Mesothelial cell of epicardium (in vitro differentiated cells): ENCODE results near the gene CARS1. TPM values are rescaled to one million over a fixed set of nuclear protein-coding genes. Genes with fewer than 3 reads are reported as not detected.

Experiments
- DNase-seq, 2 experiments: peaks; one replicate each; pipeline ENCODE4 v3.0.0; 2021; ENCODE audit warnings: low spot score in 2 of 2; ENCODE audit not compliant: unreplicated experiment in 2 of 2
- H3K27ac Mint-ChIP-seq: 2 replicates; pipeline ENCODE4 v1.8.0; 2021; ENCODE audit warnings: mixed read lengths
- H3K27me3 Mint-ChIP-seq: 2 replicates; pipeline ENCODE4 v1.8.0; 2021; ENCODE audit warnings: low read depth, mixed read lengths
- H3K36me3 Mint-ChIP-seq: 2 replicates; pipeline ENCODE4 v1.8.0; 2021; ENCODE audit warnings: mixed read lengths
- H3K4me1 Mint-ChIP-seq: 2 replicates; pipeline ENCODE4 v1.8.0; 2021; ENCODE audit warnings: mixed read lengths
- H3K4me3 Mint-ChIP-seq: 2 replicates; pipeline ENCODE4 v1.8.0; 2021; ENCODE audit warnings: mild to moderate bottlenecking, moderate library complexity, mixed read lengths
- H3K9me3 Mint-ChIP-seq: 2 replicates; pipeline ENCODE4 v1.8.0; 2021; ENCODE audit warnings: mixed read lengths
- total RNA-seq: library from RNA; stranded (reverse); gene quantifications from 3 replicates; pipeline ENCODE4 v1.2.1, GENCODE V29; 2021
- TF ChIP-seq, protein P1 (sequence below): fragments of 200-600 bp; sonication (generic); IDR thresholded peaks from one replicate; pipeline ENCODE4 v1.5.0; 2021; ENCODE audit warnings: antibody characterized with exemption; ENCODE audit not compliant: unreplicated experiment

CARS1 gene
- total RNA-seq, 1 donor from 2014 or later = 32.7 TPM

DNA sequence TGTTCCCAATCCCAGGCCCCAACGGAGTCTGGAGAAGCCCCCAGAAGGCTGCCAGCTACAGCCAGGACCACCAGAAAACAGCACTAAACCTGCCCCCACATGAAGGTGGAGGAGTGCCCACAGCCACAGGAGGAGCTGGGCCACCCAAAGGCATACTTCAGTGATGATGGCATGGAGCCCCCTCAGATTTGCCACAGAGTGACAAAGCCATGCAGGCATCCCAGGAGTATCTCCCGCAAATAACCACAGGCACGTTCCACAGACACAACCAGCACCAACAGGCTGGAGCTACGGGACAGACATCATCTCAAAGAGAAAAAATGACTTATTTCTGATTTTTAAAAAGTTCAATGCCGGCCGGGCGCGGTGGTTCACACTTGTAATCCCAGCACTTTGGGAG is 10.6 kb downstream of the CARS1 start:
- Mint-ChIP-seq H3K27me3 (no peaks in the 10 kb centered on the region), H3K36me3 (peaks cover 4% of the 10 kb centered on the region), H3K9me3 (no peaks in the 10 kb centered on the region), H3K27ac (no peak overlapping the region), H3K4me3 (no peak overlapping the region), H3K4me1 (peaks cover 2% of the 10 kb centered on the region)
- TF ChIP-seq, protein P1, sequence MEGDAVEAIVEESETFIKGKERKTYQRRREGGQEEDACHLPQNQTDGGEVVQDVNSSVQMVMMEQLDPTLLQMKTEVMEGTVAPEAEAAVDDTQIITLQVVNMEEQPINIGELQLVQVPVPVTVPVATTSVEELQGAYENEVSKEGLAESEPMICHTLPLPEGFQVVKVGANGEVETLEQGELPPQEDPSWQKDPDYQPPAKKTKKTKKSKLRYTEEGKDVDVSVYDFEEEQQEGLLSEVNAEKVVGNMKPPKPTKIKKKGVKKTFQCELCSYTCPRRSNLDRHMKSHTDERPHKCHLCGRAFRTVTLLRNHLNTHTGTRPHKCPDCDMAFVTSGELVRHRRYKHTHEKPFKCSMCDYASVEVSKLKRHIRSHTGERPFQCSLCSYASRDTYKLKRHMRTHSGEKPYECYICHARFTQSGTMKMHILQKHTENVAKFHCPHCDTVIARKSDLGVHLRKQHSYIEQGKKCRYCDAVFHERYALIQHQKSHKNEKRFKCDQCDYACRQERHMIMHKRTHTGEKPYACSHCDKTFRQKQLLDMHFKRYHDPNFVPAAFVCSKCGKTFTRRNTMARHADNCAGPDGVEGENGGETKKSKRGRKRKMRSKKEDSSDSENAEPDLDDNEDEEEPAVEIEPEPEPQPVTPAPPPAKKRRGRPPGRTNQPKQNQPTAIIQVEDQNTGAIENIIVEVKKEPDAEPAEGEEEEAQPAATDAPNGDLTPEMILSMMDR = no peak
- DNase-seq = no peak

DNA sequence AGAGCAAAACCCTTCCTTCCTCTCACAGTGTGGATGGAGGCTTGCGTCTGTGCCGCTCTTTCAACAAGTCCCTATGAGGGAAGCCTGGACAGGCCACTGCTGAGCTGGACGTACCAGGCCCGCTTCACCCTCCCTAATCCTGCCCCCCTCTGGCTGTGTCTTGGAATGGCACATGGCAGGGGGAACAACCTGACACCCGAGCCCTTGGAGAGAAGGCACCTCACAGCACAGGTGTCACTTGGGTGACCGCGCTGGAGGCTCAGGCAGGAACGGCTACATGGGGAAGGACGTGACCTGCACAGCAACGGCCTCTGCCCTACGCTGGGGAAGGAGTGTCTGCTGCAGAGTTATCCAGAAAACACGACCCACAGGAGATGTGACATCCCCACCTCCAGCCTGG is 11.0 kb downstream of the CARS1 start:
- no peak overlapping the region for H3K4me3 Mint-ChIP-seq
- H3K36me3 Mint-ChIP-seq = peaks cover 5% of the 10 kb centered on the region
- H3K27ac Mint-ChIP-seq = no peak overlapping the region
- no peaks in the 10 kb centered on the region for H3K9me3 Mint-ChIP-seq
- no peak for DNase-seq
- no peaks in the 10 kb centered on the region for H3K4me1 Mint-ChIP-seq
- TF ChIP-seq, protein P1 = no peak
- H3K27me3 Mint-ChIP-seq = no peaks in the 10 kb centered on the region

DNA sequence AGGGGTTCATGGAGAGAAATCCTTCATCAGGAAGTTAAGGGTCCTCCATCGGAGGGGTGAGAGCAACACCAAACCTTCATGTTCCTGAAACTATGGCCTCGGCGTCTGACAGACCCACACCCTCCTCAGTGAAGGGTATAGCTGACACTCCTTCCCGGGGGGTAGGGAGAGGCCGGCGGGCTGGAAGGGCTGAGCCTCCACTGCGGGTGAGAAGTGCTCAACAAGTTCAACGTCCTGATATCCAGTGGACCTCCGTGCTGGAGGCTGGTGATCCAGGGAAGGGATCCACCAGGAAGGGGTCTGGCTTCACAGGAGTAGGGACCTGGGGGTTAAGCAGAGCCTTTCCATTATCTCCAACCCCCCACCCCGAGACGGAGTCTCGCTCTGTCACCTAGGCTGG is 12.3 kb downstream of the CARS1 start:
- no peak overlapping the region for H3K4me3 Mint-ChIP-seq
- TF ChIP-seq, protein P1 = no peak
- H3K9me3 Mint-ChIP-seq = no peaks in the 10 kb centered on the region
- no peak for DNase-seq
- peaks cover 10% of the 10 kb centered on the region for H3K36me3 Mint-ChIP-seq
- H3K4me1 Mint-ChIP-seq = no peaks in the 10 kb centered on the region
- no peaks in the 10 kb centered on the region for H3K27me3 Mint-ChIP-seq
- no peak overlapping the region for H3K27ac Mint-ChIP-seq

DNA sequence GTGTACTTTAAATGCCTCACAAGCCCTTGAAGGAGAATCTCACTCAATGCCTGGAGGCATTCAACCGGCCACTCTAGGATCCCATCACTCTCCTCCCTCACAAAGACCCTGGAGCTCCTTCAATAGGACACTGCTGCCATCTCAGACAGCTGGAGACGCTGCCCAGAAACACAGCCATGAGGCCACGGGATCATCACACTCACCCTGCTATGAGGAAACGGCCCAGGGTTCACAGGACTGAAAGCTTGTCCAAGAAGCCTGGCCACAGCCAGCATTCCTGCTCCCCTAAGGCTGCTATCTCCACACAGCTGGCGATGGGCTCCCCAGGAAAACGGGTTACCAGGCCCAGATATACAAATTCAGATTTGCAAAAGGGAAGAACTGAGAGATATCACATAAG is 13.2 kb downstream of the CARS1 start:
- Mint-ChIP-seq H3K4me3 (no peak overlapping the region), H3K27me3 (no peaks in the 10 kb centered on the region), H3K4me1 (no peaks in the 10 kb centered on the region), H3K9me3 (no peaks in the 10 kb centered on the region), H3K36me3 (peaks cover 10% of the 10 kb centered on the region), H3K27ac (no peak overlapping the region)
- DNase-seq = no peak
- TF ChIP-seq, protein P1 = no peak

DNA sequence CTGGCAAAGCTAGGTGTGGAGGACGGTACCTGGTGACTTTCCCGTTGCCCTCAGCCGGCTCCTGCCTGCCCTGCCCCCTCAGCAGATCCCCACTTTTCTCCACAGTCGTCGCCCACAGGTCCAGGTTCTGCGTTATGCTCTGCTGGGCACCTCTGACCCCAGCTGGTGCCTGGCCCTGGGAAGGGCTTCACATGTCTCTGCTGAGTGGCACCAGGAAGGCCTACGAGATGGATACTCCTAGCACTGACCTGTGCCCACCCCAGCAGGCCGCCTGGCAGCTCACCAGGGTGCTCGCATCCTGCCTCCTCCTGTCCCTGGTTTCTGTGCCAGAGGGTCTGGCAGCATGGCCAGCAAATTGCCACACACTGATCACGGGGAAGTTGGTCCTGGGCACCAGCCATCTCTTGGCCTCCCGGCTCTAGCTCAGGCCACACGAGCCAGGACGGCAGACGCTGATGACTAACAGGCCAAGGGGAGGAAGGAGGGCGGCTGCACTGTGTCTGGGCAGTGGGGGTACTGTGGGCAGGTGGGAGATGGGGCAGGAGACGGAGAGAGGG is 13.8 kb downstream of the CARS1 start:
- DNase-seq = no peak
- Mint-ChIP-seq H3K27me3 (no peaks in the 10 kb centered on the region), H3K4me3 (no peak overlapping the region), H3K27ac (no peak overlapping the region), H3K36me3 (peaks cover 13% of the 10 kb centered on the region), H3K4me1 (no peaks in the 10 kb centered on the region), H3K9me3 (no peaks in the 10 kb centered on the region)
- TF ChIP-seq, protein P1 = no peak
